Measurements from ENCODE around the gene FAM161A. TPM values are rescaled to one million over a fixed set of nuclear protein-coding genes. Genes with fewer than 3 reads are reported as not detected.
A peak's percentile ranks its signal among the peaks of the same experiment; 100 is the strongest.
"Not testable (repeated sequence)": the region's sequence is repeated elsewhere in the genome, so short reads cannot be mapped to it uniquely, and the experiment has no call there.

Gene FAM161A
- total RNA-seq, 1 donor from 2014 or later, result 10.8 TPM

DNA sequence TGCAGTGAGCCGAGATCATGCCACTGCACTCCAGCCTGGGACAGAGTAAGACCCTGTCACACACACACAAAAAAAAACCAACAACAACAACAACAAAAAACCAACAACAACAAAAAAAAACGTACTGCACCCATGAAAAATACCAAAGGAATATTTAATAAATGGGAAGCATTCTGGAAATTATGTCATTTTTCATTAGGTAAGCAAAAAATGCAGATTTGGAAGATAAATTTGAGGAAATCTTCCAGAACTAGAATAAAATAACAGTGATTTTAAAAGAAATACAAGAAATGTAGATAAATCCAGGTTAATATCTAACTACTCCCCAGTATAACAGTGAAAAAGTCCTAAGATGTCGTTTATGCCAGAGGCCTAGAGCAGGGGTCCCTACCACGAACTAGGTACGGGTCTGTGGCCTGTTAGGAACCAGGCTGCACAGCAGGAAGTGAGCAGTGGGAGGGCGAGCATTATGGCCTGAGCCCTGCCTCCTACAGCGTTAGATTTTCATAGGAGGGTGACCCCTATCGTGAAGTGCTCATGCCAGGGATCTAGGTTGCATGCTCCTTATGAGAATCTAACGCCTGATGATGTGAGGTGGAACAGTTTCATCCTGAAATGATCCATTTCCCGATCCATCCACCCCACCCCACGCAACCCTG is 21.5 kb downstream of the FAM161A start:
- H3K4me3 Mint-ChIP-seq, result no peak overlapping the region
- no peaks in the 10 kb centered on the region for H3K27me3 Mint-ChIP-seq (ENCODE audit: low read depth)
- H3K27ac Mint-ChIP-seq, result no peak overlapping the region
- TF ChIP-seq, protein P1, sequence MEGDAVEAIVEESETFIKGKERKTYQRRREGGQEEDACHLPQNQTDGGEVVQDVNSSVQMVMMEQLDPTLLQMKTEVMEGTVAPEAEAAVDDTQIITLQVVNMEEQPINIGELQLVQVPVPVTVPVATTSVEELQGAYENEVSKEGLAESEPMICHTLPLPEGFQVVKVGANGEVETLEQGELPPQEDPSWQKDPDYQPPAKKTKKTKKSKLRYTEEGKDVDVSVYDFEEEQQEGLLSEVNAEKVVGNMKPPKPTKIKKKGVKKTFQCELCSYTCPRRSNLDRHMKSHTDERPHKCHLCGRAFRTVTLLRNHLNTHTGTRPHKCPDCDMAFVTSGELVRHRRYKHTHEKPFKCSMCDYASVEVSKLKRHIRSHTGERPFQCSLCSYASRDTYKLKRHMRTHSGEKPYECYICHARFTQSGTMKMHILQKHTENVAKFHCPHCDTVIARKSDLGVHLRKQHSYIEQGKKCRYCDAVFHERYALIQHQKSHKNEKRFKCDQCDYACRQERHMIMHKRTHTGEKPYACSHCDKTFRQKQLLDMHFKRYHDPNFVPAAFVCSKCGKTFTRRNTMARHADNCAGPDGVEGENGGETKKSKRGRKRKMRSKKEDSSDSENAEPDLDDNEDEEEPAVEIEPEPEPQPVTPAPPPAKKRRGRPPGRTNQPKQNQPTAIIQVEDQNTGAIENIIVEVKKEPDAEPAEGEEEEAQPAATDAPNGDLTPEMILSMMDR (IDR thresholded peaks at IDR 0.05; ENCODE audit: unreplicated experiment), result no peak
- H3K36me3 Mint-ChIP-seq, result peaks cover 15% of the 10 kb centered on the region
- peaks cover 3% of the 10 kb centered on the region for H3K9me3 Mint-ChIP-seq
- H3K4me1 Mint-ChIP-seq, result no peaks in the 10 kb centered on the region
- DNase-seq (ENCODE audit: low spot score in 2 of 2, unreplicated experiment in 2 of 2), result no peak

DNA sequence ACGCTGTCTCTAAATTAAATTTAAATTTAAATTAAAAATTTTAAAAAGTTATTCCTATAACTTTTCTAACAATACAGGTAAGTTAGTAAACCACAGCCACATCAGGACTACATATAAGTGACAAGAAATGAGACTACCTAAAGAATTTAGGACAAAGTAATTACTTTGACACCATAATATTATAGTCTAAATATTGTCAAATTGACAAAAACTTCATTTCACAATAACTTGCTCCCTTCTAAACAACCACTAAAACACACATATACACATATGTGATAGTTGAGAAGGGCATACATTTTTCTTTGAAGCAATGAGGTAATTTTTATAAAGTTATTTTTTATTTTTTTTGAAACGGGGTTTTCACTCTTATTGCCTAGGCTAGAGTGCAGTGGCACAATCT is 31.6 kb downstream of the FAM161A start:
- DNase-seq (ENCODE audit: low spot score in 2 of 2, unreplicated experiment in 2 of 2), result no peak
- TF ChIP-seq, protein P1 (IDR thresholded peaks at IDR 0.05; ENCODE audit: unreplicated experiment), result no peak

DNA sequence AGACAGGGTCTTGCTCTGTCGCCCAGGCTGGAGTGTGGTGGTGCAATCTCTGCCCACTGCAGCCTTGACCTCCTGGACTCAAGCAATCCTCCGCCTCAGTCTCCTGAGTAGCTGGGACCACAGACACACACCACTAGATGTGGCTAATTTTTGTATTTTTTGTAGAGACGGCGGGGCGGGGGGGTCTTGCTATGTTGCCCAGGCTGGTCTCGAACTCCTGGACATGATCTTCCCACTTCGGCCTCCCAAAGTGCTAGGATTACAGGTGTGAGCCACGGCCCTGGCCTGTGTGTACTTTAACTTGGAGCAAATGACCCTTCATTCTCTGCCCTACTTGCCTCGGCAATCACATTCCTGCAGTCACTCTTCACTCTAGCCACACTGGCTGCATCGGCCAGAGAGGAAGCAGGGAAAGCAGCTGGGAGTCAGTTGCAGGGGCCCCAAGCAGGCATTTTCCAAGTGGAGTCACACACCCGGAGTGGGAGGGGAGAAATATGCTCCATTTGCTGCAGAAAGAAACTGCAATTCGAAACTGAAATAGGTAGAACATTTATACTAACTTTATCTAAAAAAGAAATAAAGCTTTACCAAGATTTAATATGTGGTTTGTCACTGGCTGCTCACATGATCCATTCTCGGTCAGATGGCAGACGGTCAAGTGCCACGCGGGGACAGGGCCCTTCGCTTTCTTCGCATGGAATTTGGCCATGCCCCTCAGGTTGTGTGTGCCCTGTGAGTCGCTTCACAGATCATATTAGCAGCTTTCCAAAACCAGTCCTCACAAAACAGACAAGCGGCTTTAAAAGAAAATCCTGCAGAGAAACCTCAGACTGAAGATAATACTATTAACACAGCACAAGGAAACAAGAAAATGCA is 37.1 kb downstream of the FAM161A start:
- peak overlapping the region; percentile 80 for H3K27ac Mint-ChIP-seq

More for the DNA sequence above, 31.6 kb downstream of the FAM161A start:
- peaks cover 5% of the 10 kb centered on the region for H3K27me3 Mint-ChIP-seq (ENCODE audit: low read depth)
- peaks cover 2% of the 10 kb centered on the region for H3K36me3 Mint-ChIP-seq
- H3K9me3 Mint-ChIP-seq, result no peaks in the 10 kb centered on the region
- no peak overlapping the region for H3K4me3 Mint-ChIP-seq
- no peak overlapping the region for H3K27ac Mint-ChIP-seq
- no peaks in the 10 kb centered on the region for H3K4me1 Mint-ChIP-seq

DNA sequence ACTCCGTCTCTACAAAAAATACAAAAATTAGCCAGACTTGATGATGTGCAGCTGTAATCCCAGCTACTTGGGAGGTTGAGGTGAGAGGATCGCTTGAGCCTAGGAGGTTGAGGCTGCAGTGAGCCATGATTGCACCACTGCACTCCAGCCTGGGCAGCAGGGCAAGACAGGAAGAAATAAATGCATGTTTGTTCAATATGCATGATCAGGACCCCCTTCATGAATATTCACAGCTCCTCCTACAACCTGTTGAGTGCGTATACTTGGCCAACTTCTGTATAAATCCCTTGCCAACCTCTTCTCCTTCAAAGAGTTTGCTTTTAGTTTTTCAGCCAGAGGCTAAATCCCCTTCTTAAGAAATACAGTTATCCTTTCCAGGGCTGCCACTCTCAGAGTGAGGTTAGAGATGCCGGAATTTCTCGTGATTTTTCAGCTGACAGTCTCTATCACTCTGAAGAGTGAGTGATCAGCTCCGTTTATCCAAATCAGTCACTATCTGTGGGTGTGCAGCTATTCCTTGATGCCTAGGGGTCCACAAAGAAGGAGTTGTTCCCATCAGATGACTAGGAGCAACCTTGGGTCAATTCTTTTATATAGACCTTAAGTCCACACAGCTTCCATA is 39.2 kb downstream of the FAM161A start:
- Mint-ChIP-seq H3K4me3 (no peak overlapping the region), H3K27me3 (ENCODE audit: low read depth) (peaks cover 7% of the 10 kb centered on the region), H3K36me3 (no peaks in the 10 kb centered on the region), H3K4me1 (peaks cover 6% of the 10 kb centered on the region), H3K27ac (no peak overlapping the region), H3K9me3 (no peaks in the 10 kb centered on the region)
- TF ChIP-seq, protein P1 (IDR thresholded peaks at IDR 0.05; ENCODE audit: unreplicated experiment), result no peak
- no peak for DNase-seq (ENCODE audit: low spot score in 2 of 2, unreplicated experiment in 2 of 2)

More for the DNA sequence above, 37.1 kb downstream of the FAM161A start:
- H3K36me3 Mint-ChIP-seq, result no peaks in the 10 kb centered on the region
- no peak overlapping the region for H3K4me3 Mint-ChIP-seq
- no peak for DNase-seq (ENCODE audit: low spot score in 2 of 2, unreplicated experiment in 2 of 2)
- TF ChIP-seq, protein P1 (IDR thresholded peaks at IDR 0.05; ENCODE audit: unreplicated experiment), result no peak
- peaks cover 6% of the 10 kb centered on the region for H3K4me1 Mint-ChIP-seq
- H3K27me3 Mint-ChIP-seq (ENCODE audit: low read depth), result peaks cover 7% of the 10 kb centered on the region
- no peaks in the 10 kb centered on the region for H3K9me3 Mint-ChIP-seq

DNA sequence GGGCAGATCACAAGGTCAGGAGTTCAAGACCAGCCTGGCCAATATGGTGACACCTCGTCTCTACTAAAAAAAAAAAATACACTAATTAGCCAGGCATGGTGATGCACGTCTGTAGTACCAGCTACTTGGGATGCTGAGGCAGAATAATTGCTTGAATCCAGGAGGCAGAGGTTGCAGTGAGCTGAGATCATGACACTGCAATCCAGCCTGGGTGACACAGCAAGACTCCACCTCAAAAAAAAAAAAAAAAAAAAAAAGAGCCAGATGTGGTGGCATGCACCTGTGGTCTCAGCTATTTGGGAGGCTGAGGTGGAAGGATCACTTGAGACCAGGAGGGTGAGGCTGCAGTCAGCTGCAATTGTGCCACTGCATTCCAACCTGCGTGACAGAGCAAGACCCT is 40.5 kb downstream of the FAM161A start:
- H3K4me3 Mint-ChIP-seq; H3K9me3 Mint-ChIP-seq; H3K27ac Mint-ChIP-seq; H3K36me3 Mint-ChIP-seq; H3K4me1 Mint-ChIP-seq; H3K27me3 Mint-ChIP-seq (ENCODE audit: low read depth); DNase-seq (ENCODE audit: low spot score in 2 of 2, unreplicated experiment in 2 of 2): not testable (repeated sequence)

DNA sequence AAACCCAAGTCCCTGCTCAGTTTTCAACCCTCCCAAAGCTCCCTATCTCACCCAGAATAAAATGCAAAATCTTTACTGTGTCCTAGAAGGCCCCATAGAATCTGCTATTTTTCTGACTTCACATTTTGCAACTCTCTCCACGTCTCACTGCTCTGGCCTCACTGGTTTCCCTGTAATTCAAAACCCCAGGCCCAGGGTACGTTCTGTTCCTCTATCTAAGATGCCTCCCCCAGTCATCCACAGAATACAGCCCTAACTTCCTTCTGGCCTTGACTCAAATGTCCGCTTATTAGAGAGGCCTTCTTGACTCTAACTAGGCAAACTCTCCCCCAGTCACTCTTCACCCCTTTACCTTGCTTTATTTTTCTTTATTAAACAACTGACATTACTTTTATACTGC is 42.0 kb downstream of the FAM161A start:
- Mint-ChIP-seq H3K9me3 (no peaks in the 10 kb centered on the region), H3K4me3 (no peak overlapping the region), H3K36me3 (no peaks in the 10 kb centered on the region), H3K4me1 (peaks cover 4% of the 10 kb centered on the region), H3K27me3 (ENCODE audit: low read depth) (peaks cover 2% of the 10 kb centered on the region), H3K27ac (no peak overlapping the region)
- no peak for DNase-seq (ENCODE audit: low spot score in 2 of 2, unreplicated experiment in 2 of 2)
- TF ChIP-seq, protein P1 (IDR thresholded peaks at IDR 0.05; ENCODE audit: unreplicated experiment), result no peak

DNA sequence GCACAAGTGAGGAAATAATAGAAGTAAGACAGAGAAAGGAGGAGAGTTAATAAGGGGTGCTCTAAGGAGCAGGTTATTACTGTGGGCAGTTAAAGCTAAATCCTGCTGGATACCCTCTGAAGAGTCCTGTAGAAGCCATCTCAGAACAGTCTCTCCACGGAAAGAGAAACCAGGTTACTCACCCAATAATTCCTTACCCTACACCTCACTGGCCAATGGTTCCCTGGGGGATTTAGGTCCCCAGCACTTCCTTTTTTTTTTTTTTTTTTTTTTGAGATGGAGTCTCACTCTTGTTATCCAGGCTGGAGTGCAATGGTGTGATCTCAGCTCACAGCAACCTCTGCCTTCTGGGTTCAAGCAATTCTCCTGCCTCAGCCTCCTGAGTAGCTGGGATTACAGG is 43.7 kb downstream of the FAM161A start:
- H3K4me1 Mint-ChIP-seq; H3K27ac Mint-ChIP-seq; H3K36me3 Mint-ChIP-seq; H3K27me3 Mint-ChIP-seq (ENCODE audit: low read depth); H3K4me3 Mint-ChIP-seq; DNase-seq (ENCODE audit: low spot score in 2 of 2, unreplicated experiment in 2 of 2); H3K9me3 Mint-ChIP-seq: not testable (repeated sequence)

DNA sequence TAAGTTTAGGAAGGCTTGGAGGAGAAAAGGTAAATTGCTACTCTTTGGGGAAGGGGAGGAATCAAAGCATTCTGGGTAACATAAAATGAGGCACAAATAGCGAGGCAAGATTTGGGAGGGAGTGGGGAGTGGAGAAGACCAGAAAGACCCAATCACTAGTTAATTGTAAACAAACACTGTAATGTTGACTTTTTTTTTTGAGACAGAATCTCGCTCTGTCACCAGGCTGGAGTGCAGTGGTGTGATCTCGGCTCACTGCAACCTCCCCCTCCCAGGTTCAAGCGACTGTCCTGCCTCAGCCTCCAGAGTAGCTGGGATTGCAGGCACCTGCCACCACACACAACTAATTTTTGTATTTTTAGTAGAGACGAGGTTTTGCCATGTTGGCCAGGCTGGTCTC is 45.2 kb downstream of the FAM161A start:
- H3K4me3 Mint-ChIP-seq; H3K27ac Mint-ChIP-seq; H3K9me3 Mint-ChIP-seq; H3K4me1 Mint-ChIP-seq; DNase-seq (ENCODE audit: low spot score in 2 of 2, unreplicated experiment in 2 of 2); H3K36me3 Mint-ChIP-seq; H3K27me3 Mint-ChIP-seq (ENCODE audit: low read depth): not testable (repeated sequence)

All from mesothelial cell of epicardium (in vitro differentiated cells).